ENCODE measurements around the gene SYCE3.

Gene SYCE3

GRCh38 chr22:50516068-50516467, 46.7 kb downstream of the SYCE3 start:
- no peak for DNase-seq

DNA sequence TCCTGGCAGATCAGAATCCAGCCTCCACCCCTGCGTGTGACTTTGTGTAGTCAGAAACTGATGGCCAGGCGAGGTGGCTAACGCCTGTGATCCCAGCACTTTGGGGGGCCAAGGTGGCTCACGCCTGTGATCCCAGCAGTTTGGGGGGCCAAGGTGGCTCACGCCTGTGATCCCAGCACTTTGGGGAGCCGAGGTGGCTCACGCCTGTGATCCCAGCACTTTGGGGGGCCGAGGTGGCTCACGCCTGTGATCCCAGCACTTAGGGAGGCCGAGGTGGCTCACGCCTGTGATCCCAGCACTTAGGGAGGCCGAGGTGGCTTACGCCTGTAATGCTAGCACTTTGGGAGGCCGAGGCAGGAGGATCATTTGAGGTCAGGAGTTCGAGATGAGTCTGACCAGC, 49.5 kb downstream of the SYCE3 start:
- no peak for DNase-seq

DNA sequence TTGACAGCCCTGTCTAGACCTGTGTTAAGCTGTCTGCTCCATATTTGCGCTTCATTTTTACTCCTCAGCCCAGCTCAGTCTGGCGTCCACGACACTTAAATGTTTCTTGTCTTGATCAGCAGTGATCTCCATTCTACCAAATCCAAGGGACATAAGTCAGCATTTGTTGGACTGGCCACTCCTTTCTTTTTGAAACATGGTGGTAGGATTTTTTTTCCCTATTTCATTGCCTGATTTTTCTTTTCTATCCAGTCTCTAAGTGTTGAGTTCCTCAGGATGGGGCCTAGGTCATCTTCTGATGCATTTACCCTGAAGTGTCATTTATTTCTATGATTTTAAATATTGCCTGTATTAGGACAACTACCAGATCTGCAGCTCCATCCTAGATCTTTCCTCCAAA, 53.8 kb downstream of the SYCE3 start:
- no peak for DNase-seq

DNA sequence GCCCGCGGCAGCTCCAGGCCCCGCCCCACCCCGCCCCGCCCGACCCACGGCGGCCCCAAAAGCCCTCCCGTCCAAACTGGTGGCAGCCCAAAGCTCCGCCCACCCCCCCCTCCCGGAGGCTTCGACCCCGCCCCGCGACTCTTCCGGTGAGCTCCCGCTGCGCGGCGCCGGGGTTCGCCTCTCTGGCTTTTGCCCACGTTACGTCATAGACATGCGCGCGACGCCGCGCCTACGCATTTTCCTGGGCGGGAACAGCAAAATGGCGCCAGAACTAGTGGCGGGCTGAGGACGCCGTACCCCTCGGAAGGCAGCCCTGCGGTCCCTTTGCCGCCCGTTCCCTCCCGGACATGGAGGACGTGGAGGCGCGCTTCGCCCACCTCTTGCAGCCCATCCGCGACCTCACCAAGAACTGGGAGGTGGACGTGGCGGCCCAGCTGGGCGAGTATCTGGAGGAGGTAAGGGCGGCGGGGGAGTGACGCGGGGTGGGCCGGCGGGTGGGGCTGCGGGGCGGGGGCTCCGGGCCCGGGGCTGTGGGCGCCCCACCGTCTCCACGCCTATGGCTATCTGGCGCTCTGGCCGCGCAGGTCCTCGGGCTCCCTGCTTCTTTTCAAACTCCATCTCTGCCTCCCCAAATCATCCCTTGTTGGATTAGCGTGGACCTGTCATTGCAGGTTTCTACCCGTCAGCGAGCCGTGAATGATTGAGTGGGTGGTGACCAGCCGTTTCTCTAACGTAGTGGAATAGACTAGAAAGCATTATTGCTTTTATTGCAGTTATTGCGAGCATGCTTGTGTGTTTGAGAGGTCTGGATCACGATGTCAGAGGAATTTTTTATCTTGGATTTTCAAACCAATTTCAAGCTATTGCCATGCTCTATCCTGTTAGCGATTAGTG, 54.5 kb downstream of the SYCE3 start, which contains the start of gene NCAPH2:
TSS of gene NCAPH2 (plus strand) at position 234 of the 894 bp plus-strand sequence. CDS start at position 348, 114 bp downstream.
- DNase-seq, result peak; percentile 99

- peak; percentile 93 for DNase-seq
These were observed 55.2 kb downstream of the SYCE3 start, which contains the start of gene LMF2 for GRCh38 chr22:50507421-50507990. TSS of gene LMF2 (minus strand) at chr22:50507702. CDS start at chr22:50507675, 27 bp downstream.

DNA sequence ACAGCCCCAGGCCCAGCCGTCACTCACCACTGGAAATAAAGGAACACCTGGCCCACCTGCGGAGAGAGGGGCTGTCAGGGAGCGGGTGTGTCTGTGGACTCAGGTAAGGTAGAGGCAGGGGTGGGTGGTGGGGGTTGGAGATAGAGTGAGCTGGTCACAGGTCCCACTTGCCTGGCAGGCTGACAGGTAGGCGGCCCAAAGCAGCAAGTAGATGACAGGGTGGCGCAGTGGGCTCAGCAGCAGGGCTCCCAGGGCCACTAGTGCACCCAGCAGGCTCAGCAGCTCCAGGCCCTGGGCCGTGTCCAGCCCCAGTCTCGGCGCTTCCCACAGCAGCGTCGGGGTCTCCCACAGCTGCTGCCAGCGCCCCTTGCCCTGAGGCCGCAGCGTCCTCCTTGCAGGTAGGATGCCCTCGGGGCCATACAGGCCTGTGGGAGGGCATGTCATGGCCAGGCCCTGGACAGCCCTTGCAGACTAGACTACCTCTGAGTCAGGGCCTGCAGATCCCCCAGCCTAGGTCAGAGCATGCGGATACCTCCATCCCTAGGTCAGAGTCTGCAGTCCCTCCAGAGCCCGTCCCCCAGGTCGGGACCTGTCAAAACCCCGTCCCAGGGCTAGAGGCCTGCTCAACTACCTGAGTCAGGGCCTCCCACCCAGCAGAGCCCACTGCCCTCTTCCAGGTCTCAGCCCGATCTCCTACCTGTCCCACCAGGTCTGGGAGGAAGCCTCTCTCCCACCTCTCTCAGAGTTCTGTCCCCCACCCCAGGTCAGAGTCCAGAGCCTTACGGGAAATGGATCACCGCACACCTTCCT, 55.9 kb downstream of the SYCE3 start:
- DNase-seq, result no peak

GRCh38 chr22:50505776-50506610, 56.7 kb downstream of the SYCE3 start:
- DNase-seq, result no peak

- DNase-seq, result no peak
These were observed 57.4 kb downstream of the SYCE3 start for GRCh38 chr22:50505276-50505775.

DNA sequence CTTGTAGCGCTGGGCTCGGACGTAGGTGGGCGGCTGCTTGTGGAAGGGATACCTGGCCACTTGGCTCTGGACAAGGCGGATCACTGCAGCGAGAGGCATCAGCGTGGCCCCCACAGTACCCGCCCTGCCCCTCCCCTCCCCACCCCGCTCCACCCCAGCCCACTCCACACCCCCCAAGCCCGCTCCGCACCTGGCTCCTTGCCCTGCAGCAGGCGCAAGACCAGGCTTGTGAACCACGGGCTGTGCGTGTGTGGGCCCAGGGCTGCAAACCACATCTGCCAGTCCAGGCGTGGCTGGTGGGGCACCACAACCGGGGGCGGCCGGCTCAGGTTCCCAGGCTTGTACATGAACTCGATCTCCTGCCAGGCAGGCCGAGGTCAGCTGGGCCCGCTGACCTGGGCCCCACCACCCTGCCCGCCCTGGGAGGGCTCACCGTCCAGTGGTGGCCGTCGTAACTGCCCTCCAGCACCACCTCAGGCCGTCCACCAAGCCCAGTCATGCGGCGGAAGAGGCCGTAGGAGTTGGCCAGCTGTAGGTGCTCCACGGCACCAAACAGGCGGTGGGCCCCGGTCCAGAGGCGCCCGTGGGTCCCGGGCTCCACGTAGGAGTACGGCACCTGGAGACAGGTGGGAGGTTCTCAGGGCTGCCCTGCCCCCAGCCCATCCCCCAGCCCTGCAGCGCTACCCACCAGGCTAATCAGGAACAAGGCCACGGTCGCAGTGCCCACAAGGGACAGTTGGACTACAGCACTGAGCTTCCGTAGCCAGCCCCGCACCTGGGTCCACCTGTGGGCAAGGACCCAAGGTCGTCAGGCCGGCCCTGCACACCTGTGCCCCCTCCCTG, 58.1 kb downstream of the SYCE3 start:
- DNase-seq, result no peak

GRCh38 chr22:50503475-50504145, 59.1 kb downstream of the SYCE3 start:
- DNase-seq, result no peak

DNA sequence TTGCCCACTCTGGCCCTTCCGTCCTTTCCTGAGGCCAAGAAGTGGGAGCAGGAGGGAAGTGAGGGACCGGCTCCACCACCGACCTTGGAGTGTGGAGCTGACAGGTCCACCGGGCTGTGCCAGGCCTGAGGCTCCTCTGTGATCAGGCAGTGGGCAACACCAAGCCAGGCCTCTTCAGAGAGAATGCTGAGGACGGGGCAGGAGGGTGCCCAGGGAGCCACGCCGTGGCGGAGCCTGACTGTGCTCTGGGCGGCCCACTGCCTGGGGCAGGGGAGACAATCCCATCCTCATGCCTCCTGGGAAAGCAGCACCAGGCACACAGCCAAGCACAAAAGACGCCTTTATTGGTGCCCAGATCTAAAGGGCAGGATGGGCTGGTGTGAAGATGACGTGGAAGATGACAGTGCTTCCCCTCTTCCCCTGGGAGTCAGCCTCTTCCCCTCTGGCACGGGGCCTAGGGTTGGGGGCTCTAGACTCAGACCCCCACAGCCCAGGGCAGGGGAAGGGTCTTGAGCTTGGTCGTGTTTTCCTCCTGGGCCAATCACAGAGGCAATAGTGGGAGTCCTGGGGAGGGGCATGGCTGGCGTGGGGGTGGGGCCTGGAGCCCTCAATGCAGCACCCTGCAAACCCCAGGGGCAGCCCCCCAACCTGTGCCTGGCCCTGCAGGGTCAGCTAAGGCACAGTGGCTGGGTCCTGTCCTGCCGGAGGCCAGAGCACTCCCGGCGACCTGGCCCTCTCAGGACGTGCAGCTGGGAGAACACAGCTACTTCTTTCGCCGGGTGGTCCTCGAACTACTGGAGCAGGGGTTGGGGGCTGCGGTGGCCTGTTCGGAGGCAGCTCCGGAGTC, 59.9 kb downstream of the SYCE3 start:
- no peak for DNase-seq

DNA sequence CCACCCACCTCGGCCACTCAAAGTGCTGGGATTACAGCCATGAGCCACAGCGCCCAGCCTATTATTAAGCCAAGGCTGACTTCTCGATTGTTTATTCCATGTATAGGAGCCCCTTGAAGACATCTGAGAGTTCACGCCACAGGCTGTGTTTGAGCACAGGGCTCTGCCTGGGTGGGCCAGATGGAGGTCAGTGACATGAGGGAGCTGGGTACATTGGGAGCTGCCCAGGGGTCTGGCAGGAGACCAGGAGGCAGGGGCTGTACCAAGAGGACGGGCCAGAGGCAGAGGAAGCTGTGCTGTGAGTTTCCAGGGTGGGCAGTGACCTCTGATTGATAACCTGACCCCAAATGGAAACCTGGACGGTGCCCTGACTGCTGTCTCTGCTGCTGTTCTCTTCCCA, 60.6 kb downstream of the SYCE3 start:
- DNase-seq, result no peak

All from activated naive CD4-positive, alpha-beta T cell treated with Interleukin-2 at 50 U/mL for 16 hours (primary cell).